SU-DHL-6 (cell line): ENCODE measurements around the gene TTC39B.

Experiments used
- CTCF ChIP-seq: fragments of 200-600 bp; sonication (generic); IDR thresholded peaks from one replicate; pipeline ENCODE4 v1.5.1; 2017; ENCODE audit warnings: antibody characterized with exemption, mild to moderate bottlenecking, low read length, moderate library complexity; ENCODE audit not compliant: insufficient read depth, poor library complexity, severe bottlenecking
- EZH2phosphoT487 ChIP-seq: fragments of 200-600 bp; sonication (generic), shearing (Covaris generic); conservative IDR thresholded peaks from 2 replicates; pipeline ENCODE4 v1.6.1; 2018; ENCODE audit warnings: mild to moderate bottlenecking, antibody characterized with exemption, low read length, moderate library complexity, mixed read lengths

- TF ChIP-seq EZH2phosphoT487 (no peak), CTCF (no peak)
Observed at GRCh38 chr9:15243081-15243480, 63.9 kb downstream of the TTC39B start.
